Loucy (cell line): ENCODE data around the gene PABPN1L.

Source experiments
- H2AFZ ChIP-seq: fragments of 200-600 bp; sonication (generic); 2 replicates; pipeline ENCODE4 v1.6.0; 2016; ENCODE audit warnings: antibody characterized with exemption, mild to moderate bottlenecking, low read length, moderate library complexity
- H3F3A ChIP-seq: fragments of 200-600 bp; 2 replicates; pipeline ENCODE4 v1.6.0; 2016; ENCODE audit warnings: antibody characterized with exemption, low read depth, mild to moderate bottlenecking
- H3K27me3 ChIP-seq: fragments of 200-600 bp; sonication (generic); 2 replicates; pipeline ENCODE4 v1.6.1; 2014; ENCODE audit warnings: low read length, mild to moderate bottlenecking; ENCODE audit not compliant: insufficient read depth, poor library complexity, severe bottlenecking
- H3K36me3 ChIP-seq: fragments of 200-600 bp; sonication (generic); 2 replicates; pipeline ENCODE4 v1.6.1; 2016; ENCODE audit warnings: low read length; ENCODE audit not compliant: insufficient read depth
- H3K4me1 ChIP-seq: fragments of 200-600 bp; sonication (generic); 2 replicates; pipeline ENCODE4 v1.5.1; 2014; ENCODE audit warnings: low read length, mild to moderate bottlenecking; ENCODE audit not compliant: insufficient read depth, poor library complexity, severe bottlenecking
- H3K4me2 ChIP-seq: fragments of 200-600 bp; sonication (generic); 2 replicates; pipeline ENCODE4 v1.6.0; 2014; ENCODE audit warnings: antibody characterized with exemption, low read length, low read depth, mild to moderate bottlenecking; ENCODE audit not compliant: poor library complexity, severe bottlenecking
- H3K4me3 ChIP-seq: fragments of 200-600 bp; sonication (generic); 2 replicates; pipeline ENCODE4 v1.5.1; 2014; ENCODE audit warnings: low read length, mild to moderate bottlenecking, mixed read lengths; ENCODE audit not compliant: poor library complexity, severe bottlenecking
- H3K79me2 ChIP-seq: fragments of 200-600 bp; sonication (generic); 2 replicates; pipeline ENCODE4 v1.6.1; 2014; ENCODE audit warnings: low read length; ENCODE audit not compliant: insufficient read depth
- H3K9ac ChIP-seq: fragments of 200-600 bp; sonication (generic); 2 replicates; pipeline ENCODE4 v1.6.0; 2014; ENCODE audit warnings: mild to moderate bottlenecking, low read depth, low read length, moderate library complexity; ENCODE audit not compliant: poor library complexity, severe bottlenecking
- H3K9me2 ChIP-seq: fragments of 200-600 bp; sonication (generic); replicated peaks from 2 replicates; pipeline ENCODE4 v1.6.1; 2016; ENCODE audit warnings: low read depth, low read length, mixed read lengths
- H3K9me3 ChIP-seq: fragments of 200-600 bp; sonication (generic); 2 replicates; pipeline ENCODE4 v1.6.1; 2014; ENCODE audit warnings: mild to moderate bottlenecking, antibody characterized with exemption, low read length, low read depth; ENCODE audit not compliant: insufficient read depth
- H4K20me1 ChIP-seq: fragments of 200-600 bp; sonication (generic); 2 replicates; pipeline ENCODE4 v1.6.0; 2014; ENCODE audit warnings: antibody characterized with exemption, low read length, mild to moderate bottlenecking; ENCODE audit not compliant: insufficient read depth, poor library complexity, severe bottlenecking
- CTCF ChIP-seq: fragments of 200-600 bp; sonication (generic); conservative IDR thresholded peaks from 2 replicates; pipeline ENCODE4 v1.5.1; 2014; ENCODE audit warnings: mild to moderate bottlenecking, antibody characterized with exemption, low read length
- EZH2phosphoT487 ChIP-seq: fragments of 200-600 bp; IDR thresholded peaks from 2 replicates; pipeline ENCODE4 v1.6.1; 2018; ENCODE audit warnings: antibody characterized with exemption, mild to moderate bottlenecking, moderate library complexity, borderline replicate concordance

Gene PABPN1L

GRCh38 chr16:88850531-88851199 lies 15.8 kb downstream of the PABPN1L start:
- Histone ChIP-seq H3K9ac (no peak overlapping the region), H4K20me1 (no peaks in the 10 kb centered on the region), H3K4me2 (no peak overlapping the region), H3K27me3 (no peaks in the 10 kb centered on the region), H3K36me3 (no peaks in the 10 kb centered on the region), H3K9me3 (no peaks in the 10 kb centered on the region), H3K4me3 (no peak overlapping the region), H3K9me2 (no peaks in the 10 kb centered on the region), H2AFZ (no peak overlapping the region), H3F3A (no peaks in the 10 kb centered on the region), H3K4me1 (peaks cover 11% of the 10 kb centered on the region), H3K79me2 (no peaks in the 10 kb centered on the region)
- TF ChIP-seq CTCF (no peak), EZH2phosphoT487 (no peak)

- H3K36me3 ChIP-seq = no peaks in the 10 kb centered on the region
- H3K9me2 ChIP-seq = no peaks in the 10 kb centered on the region
- TF ChIP-seq EZH2phosphoT487 (no peak), CTCF (no peak)
- no peak overlapping the region for H3K9ac ChIP-seq
- no peak overlapping the region for H3K4me3 ChIP-seq
- no peaks in the 10 kb centered on the region for H3K27me3 ChIP-seq
- no peaks in the 10 kb centered on the region for H3K9me3 ChIP-seq
- H3K79me2 ChIP-seq = no peaks in the 10 kb centered on the region
- no peak overlapping the region for H2AFZ ChIP-seq
- no peaks in the 10 kb centered on the region for H3K4me1 ChIP-seq
- no peaks in the 10 kb centered on the region for H4K20me1 ChIP-seq
- no peak overlapping the region for H3K4me2 ChIP-seq
- no peaks in the 10 kb centered on the region for H3F3A ChIP-seq
Observed at GRCh38 chr16:88848557-88848956, 17.9 kb downstream of the PABPN1L start.

- H3K9me2 ChIP-seq = no peaks in the 10 kb centered on the region
- no peak overlapping the region for H3K4me3 ChIP-seq
- no peaks in the 10 kb centered on the region for H4K20me1 ChIP-seq
- H3K27me3 ChIP-seq = no peaks in the 10 kb centered on the region
- H3K9me3 ChIP-seq = no peaks in the 10 kb centered on the region
- no peaks in the 10 kb centered on the region for H3K4me1 ChIP-seq
- no peaks in the 10 kb centered on the region for H3K79me2 ChIP-seq
- H2AFZ ChIP-seq = no peak overlapping the region
- no peak overlapping the region for H3K9ac ChIP-seq
- no peak overlapping the region for H3K4me2 ChIP-seq
- no peaks in the 10 kb centered on the region for H3F3A ChIP-seq
- TF ChIP-seq EZH2phosphoT487 = no peak
- TF ChIP-seq CTCF = no peak
- H3K36me3 ChIP-seq = no peaks in the 10 kb centered on the region
Observed at GRCh38 chr16:88847654-88848053, 18.8 kb downstream of the PABPN1L start.
